Activated effector memory CD4-positive, alpha-beta T cell treated with Interleukin-2 at 50 U/mL for 16 hours (primary cell): ENCODE data around the gene PNPLA2.
A peak's percentile ranks its signal among the peaks of the same experiment; 100 is the strongest.

Experiments used
- DNase-seq: peaks from one replicate; pipeline ENCODE4 v3.0.0-alpha.2; 2020

The PNPLA2 gene, protein sequence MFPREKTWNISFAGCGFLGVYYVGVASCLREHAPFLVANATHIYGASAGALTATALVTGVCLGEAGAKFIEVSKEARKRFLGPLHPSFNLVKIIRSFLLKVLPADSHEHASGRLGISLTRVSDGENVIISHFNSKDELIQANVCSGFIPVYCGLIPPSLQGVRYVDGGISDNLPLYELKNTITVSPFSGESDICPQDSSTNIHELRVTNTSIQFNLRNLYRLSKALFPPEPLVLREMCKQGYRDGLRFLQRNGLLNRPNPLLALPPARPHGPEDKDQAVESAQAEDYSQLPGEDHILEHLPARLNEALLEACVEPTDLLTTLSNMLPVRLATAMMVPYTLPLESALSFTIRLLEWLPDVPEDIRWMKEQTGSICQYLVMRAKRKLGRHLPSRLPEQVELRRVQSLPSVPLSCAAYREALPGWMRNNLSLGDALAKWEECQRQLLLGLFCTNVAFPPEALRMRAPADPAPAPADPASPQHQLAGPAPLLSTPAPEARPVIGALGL

DNA sequence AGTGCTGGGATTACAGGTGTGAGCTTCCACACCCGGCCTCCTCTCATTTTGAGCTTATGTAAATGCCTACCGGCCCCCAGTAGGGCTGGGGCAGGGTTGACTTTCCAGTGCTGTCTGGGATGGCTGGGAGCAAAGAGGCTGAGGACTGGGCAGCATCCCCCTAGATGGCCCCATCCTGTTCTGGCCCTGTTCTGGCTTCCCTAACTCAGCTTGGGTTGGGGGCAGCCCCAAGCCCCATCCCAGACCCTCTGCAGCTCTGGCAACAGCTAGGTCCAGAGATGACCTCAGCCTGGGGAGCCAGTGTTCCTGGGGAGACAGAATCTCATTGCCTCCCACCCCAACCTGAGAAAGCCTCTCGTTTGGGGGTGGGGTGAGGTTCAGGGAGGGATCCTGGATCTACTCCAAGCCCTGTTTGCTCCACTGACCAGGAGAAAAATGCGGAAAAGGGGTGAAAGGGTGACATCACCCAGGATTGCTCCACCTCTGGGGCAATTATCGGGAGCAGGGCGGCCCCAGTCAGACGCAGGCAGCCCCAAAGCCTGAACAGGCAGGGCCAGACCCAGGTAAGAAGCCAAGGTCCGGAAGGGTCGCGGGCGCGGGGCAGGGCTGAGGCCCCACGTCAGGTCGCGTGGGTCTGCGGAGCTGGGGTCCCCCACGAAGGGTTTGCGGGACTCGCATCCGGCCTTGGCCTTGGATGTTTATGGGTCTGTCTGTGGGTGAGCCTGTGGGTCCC lies at the start of gene PNPLA2:
PNPLA2 (plus strand) TSS at position 519 of the 733 bp plus-strand sequence. CDS start 805 bp downstream, outside the sequence.
- DNase-seq, result no peak

DNA sequence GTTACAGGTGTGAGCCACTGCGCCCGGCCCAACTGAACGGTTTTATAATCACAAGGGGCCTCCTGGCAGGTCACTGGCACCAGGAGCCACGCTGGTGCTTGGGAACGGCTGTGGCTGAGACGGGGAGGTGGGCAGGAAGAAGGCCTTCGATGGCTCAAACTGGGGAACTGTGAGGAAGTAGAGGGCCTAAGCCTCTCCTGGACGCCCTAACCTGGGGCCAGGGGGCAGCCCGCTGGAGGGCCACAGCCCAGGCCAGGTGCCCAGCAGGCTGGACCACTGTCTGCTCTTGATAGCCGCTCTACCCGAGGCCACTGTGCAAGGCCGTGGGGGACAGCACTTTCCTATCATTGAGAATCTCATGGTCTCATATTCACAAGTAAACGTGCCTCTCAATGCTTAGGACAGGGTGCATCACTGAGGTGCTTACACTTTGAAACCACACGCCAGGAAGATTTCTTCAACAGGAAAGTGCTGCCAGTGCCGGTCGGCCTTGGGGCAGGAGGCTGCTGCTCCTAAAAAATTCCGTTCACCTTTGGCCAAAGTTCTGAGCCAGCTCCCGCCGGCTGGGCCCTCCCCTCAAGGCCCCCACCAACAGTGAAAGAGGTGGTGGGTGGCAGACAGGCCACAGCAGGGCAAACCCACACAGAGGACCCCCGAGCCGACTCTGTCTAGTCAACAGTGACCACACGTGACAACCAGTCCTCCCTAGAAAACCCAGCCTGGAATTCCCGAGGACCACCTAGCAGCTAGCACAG lies 48.6 kb upstream of the PNPLA2 start:
- no peak for DNase-seq

DNA sequence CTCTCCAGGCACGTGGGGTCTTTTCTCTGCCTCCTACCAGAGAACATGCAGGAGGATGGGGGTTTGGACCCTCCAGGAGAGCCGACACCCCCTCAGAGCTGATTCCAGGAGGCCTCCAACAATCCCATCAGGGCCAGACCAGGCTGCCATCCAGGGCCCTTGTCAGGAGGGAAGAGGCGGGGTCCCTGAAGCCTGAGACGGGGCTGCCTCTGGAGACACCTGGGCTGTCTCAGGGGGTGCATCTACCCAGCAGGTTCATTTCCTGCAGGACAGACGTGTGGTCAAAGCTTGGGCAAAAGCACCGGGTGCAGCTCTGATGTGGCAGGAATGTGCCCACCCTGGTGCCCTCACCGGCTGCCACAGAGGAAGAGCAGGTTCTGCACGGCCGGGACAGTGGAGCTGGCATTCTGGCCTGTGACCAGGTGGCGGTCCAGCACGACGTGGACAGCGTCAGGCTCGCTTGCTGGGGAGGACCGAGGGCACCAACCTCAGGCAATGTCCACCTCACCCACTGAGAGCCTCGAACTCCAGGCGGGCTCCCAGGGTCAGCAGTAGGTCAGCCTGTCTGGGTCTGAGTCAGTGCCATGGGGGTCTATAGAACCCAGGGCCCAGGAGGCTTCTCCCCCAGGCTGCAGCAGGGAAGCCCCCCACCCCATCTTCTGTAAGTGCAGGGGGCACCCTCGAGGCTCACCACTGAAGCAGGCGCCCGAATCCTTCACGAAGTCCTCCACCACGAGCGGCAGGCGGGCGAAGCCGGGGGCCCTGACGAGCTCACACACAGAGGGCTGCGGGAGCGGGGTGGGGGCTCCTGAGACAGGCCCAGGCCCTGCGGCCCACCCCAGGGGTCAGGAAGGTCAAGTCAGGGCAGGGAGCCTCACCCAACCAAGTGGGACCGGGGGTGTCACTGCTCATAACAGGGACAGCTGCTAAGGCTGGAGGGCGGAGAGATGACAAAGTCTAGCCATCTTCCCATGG lies 47.8 kb upstream of the PNPLA2 start:
- DNase-seq, result no peak

DNA sequence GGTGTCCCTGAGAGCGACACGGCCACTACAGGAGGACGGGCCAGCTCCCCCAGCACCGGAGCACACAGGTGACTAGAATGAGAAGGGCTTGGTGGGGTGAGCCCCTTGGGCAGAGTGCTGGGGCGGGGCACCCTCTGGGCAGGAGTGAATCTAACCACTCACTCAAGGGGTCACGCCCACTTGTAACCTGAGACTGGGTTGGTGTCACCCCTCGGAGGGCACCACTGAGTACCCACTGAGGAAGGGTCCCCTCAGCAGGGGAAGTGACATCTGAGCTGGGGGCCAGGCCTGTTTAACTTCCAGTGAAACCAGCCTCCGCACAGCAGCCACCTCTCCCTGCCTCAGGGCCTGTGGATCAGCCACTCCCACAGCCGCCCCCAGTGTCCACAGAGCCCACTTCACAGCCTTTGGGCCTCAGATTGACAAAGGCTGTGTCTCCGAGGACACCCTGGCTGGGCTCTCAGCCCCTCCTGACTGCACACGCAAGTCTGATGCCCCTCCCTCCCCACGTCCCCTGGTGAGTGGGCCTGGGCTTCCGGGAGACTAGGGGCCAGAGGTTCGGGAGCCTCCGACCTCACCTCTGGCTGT lies 47.0 kb upstream of the PNPLA2 start:
- DNase-seq, result no peak

DNA sequence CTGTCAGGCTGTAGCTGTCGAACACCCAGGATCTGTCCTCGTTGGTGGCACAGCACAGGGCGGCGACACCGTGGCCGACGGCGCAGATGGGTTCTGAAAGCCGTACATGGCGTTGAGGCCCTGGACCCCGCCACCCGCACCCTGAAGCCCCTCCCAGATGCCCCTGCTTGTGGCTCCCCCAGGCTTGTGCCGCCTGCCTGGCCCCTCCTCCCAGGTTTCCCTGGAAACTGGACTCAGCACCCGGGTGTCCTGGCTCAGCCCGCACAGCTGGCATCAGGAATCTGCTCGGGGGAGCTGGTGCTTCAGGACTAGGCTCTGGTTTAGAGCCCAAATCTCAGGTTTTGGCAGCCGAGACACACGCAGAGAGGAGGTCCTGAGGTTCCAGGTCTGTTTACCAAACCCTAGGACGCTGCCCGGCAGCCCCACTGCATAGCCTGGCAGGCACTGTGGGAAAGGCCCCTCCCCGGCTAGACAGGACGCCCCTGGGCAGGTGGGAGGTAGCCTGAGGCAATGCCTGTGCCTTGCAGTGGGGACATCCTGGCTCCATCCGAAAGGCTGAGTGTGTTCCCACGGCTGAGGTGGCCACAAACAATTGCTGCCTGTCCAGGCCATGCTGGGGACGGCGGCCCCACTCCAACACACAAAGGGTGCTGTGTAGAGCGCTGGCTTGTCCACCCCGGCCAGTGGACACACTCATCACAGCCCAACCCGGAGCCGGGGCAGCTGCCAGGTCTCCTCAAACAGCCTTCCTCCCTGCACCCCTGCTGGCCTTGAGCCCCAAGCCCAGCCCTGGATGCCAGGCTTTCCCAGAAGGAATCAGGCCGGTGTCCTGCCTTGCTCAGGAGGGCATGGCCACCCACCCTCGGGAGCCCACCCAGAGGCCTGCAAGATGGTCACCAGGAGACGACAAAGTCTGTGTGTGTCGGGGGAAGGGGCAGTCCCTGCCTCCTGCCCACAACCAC lies 46.0 kb upstream of the PNPLA2 start:
- DNase-seq, result no peak

DNA sequence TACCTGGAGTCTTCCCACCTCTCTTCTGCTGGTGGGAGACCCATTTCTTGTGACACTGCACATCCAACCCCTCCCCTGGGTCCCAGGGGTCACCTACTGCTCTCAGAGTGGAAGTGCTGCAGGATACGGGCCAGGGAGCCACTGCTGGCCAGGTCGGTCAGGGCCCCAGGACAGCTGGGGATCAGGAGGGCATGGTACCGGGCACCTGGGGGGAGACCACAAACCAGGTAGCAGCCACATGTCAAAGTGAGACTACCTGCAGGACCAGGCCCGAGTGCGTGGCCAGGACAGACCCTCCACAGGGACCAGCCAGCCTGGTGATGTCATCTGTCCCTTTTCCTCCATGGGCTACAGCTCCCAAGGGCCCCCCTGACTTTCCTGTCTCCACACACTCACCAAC lies 45.3 kb upstream of the PNPLA2 start:
- DNase-seq, result no peak

DNA sequence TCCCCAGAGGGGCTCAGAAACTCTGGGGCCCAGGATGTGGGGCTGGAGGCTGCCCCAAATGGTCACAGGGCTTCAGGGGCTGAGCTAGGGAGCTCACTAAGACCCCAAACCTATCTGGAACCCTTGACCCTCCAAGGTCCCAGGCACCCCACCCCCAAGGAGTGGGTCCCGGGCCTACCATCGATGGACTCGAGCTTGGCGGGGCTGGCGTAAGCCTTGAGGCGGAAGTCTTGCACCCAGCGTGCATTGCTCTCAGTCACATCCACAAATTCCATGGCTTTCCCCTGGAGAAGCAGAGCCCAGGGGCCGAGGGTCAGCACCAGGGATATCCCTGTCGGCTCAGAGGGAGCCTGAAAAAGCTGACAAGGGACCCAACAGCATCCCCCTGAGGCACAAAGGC lies 44.9 kb upstream of the PNPLA2 start:
- DNase-seq, result no peak

DNA sequence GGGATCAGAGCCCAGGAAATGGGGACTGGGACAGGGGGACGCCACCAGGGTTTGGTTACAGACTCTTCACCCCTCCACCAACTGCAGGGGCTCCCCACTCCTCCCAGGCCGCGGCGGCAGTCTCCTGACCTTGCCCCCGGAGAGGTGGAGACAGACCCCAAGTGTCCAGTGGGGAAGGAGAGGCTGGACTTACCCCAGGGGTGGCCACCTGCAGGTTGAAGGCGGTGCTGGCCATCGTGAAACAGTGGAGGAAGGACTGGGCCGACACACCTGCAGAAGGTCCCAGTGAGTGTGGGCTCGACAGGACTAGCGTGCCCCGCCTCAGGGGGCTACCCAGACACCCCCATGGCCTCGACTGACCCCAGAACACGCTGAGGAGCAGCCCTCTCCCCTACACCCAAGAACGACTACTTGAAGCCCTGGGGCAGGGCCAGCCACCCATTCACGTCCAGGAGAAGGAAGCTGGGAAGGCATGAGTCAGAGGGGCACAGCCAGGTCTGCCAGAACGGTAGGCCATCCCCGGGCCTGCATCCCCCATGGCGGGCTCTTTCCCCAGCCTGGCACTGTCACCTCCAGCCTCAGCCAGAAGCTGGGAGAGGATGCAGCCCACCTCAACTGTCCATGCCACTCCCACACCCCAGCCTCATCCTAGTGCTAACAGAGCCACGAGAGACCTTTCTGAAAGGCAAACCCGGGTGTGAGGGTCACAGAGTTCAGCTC lies 43.7 kb upstream of the PNPLA2 start:
- no peak for DNase-seq

DNA sequence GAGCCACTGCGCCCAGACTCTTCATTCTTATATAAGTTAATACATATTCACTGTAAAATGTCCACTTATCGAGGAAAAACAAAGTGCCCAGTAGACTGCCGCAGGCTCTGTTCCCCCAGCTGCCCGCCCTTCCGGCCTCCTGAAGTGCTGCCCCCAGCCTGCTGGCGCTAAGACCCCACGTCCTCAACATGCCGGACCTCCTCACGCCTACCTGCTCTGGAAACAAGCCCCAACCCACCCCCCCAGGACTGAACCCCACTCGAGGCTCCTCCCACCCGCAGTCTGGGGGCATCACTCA lies 42.5 kb upstream of the PNPLA2 start:
- no peak for DNase-seq

DNA sequence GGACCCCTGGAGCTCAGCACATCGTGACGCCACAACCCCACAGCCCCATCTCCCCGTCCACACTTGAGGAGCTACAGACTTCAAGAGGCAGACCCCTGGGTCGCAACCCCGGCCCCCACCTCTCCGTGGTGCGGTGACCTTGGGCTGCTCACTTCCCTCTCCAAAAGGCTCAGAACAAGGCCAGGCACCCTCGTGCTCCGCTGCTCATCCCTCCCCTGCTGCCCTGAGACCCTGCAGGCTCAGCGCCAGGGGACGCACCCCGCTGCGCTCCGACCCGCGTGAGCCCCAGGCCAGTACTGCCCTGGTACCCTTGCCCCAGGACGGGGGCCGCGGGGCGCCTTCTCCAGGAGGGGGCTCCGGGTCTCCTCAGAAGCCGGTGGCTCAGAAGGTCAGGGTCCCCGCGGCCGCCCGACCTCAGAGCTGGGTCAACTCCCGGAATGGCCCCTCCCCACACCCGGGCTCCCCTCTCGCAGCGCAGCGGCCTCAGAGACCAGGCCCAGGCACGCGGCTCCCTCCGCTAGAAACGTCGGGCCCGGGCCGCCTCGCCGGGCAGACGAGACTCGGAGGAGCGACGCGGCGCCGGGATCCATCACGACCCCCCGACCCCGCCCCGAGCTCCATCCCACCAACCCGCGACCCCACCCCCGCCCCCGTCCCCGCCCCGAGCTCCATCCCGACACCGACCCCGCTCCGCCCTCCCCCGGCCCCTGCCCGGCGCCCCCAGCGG lies 42.0 kb upstream of the PNPLA2 start:
- no peak for DNase-seq

DNA sequence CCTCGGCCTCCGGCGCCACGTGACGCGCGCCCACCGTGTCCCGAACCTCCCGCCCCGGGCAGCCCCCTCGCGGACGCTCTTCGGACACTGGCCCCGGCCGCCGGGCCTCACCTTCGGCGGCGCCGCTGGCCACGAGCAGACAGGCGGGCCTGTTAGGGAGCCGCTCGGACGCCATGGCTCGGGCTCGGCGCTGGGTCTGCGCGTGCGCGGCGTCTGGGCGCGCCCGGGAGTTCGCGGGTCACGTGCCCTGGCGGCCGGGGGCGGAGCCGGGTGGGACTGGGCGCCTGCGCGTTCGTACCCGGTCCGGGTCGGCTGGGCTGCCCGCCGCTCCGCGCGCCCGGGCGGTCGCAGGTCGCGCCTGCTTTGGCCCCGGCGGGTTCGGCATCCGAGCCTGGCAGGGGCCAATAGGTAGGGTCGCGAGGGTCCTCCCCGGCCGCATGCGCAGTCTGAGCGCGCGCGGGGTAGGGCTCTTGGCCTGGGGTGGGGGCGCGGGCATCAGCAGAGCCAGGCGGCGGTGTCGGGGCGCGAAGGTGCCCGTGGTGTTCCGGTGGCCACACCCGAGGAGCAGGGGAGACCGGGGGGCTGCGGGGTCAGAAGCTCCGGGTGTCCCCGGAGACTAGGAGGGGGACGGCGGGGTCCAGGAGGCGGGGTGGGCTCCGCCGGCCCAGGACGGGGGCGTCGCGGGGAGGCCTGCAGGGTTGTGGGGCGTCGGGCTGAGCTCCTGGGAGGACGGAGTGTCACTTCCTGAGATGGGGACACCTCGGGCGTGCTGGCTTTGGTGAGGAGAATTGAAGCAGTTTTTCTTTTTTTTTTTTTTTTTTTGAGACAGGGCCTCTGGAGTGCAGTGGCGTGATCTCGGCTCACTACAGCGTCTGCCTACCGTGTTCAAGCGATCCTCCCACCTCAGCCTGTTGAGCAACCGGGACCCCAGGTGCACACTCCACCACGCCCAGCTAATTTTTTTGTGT lies 41.1 kb upstream of the PNPLA2 start, which contains the start of gene GATD1:
GATD1 (minus strand) TSS at position 200 of the 968 bp plus-strand sequence; CDS start at position 175, 25 bp downstream.
- peak; percentile 92 for DNase-seq

DNA sequence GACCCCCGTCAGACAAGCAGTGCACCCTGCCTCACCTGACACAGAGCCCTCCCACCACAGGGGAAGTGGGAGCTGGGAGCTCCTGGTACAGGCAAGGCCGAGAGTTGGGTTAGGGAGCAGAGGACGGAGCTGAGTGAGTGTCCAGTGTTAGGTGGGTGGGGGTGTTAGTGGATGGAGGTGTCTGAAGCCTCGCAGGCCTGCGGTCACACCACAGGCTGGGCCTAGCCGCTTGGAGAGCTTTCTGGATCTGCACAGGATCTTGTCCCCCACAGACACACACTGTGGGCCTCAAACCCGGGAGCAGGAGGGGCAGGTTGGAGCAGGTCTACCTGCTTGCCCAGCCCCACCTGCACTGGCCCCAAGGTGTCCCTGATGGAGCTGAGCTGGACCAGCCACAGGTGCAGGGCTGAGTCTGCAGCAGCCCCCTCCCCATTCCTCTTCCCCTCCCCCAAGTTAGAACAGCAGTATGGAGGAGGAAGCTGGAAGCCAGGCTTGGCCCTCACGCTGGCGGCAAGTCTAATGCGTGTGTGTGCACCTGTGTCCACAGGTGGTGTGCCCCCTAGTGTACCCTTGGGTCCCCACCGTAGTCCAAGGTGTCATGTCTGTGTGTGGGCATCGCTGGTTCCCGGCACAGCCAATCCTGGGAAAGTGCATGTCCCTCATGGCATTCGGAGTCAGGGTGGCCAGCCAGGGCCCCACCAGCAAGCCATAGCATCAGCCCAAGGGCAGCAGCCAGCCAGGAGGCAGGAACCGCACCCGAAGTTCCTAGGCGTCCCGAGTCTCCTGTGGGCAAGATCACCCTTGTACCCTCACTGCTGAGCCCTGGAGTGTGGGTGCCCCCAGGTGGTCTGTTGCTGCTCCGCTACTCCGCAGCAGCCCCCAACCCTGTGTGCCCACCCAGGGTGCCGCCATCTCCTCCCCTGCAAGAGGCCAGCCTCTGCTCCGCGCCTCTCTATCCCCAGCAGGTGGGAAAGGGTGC lies 39.4 kb upstream of the PNPLA2 start:
- DNase-seq, result no peak

DNA sequence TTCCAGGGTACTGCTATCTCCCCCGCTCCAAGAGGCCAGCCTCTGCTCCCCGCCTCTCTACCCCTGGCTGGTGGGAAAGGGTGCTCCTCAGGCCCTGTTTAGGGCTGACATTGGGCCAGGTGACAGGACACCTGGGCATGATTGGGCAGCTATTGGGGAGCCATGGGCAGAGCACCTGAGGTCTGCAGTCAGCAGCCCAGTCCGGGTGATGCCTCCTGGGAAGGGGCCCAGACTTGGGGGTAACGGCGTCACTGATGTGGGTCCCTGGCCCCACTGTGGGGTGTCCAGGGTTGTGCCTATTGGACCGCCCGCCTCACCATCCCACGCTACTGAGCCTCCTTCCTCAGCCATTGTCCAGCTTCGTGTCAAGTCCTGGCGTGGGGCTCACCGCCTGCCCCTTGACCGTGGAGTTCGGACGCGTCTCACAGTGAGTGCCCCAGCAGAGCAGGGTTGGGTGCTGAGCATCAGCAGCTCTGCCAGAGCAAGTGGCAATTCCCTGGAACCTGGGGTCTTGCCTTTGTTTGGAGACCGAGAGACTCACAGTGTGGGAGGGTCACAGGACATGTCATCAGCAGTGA lies 38.7 kb upstream of the PNPLA2 start:
- no peak for DNase-seq

DNA sequence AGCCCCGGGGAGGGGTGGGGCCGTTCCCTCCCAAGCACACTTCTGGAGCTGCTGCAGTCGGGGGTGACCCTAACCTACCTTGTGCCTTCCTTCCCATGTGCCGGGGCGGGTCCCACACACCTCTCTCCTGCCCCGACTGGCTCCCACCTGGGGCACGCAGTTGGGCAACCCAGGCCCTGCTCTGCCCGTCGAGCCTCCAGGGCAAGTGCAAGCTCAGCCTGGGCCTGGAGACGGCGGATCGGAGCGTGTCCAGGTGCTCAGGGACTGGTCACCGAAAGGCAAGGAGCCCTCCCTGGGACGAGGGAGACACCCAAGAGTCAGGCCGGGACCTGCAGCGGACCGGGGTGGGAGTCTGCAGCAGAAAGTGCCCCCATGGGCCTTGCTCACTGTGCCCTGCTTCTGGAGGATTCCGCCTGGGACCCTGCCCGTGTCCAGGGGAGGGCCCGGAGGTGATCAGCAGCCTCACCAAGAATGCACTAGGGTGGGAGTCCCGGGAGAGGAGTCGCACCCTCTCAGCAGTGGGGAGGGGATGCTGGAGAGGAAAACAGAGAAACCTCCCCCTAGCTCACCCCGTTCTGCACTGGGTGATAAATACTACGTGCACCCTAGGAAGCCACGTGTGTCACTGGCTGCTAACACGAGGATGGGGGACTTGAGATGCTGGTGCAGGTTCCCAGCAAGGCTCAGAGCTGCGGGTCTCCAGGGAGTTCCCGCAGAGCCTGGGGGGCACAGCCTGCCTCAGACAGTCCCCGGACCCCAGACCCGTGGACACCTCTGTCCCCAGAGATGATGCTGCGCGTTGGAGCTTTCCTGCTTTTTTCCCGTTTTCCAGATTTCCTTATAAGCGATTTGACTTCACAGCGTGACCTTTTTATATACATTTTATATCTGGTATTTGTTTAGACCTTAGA lies 36.2 kb upstream of the PNPLA2 start:
- DNase-seq, result no peak

DNA sequence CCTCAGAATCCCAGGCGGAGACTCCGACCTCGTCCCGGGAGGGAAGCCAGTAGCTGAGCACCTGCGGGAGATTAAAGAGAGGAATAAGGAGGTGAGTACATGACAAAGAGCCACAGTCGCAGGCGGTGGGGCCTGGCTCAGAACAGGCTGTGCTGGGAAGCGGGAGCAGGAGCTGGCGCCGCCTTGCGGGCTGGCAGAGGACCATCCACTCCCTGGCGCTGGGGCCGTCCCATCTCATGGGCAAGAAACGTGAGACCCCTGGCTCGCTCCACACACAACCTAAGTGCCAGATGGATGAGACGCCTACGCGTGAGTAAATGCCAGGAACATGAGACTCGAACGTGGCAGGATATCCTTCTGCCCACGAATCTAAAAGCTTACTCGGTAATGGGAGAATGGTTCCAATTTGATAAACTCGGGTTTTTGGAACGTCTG lies 35.1 kb upstream of the PNPLA2 start:
- DNase-seq, result peak; percentile 7
